ENCODE measurements around the gene SCD5.

SCD5 gene

DNA sequence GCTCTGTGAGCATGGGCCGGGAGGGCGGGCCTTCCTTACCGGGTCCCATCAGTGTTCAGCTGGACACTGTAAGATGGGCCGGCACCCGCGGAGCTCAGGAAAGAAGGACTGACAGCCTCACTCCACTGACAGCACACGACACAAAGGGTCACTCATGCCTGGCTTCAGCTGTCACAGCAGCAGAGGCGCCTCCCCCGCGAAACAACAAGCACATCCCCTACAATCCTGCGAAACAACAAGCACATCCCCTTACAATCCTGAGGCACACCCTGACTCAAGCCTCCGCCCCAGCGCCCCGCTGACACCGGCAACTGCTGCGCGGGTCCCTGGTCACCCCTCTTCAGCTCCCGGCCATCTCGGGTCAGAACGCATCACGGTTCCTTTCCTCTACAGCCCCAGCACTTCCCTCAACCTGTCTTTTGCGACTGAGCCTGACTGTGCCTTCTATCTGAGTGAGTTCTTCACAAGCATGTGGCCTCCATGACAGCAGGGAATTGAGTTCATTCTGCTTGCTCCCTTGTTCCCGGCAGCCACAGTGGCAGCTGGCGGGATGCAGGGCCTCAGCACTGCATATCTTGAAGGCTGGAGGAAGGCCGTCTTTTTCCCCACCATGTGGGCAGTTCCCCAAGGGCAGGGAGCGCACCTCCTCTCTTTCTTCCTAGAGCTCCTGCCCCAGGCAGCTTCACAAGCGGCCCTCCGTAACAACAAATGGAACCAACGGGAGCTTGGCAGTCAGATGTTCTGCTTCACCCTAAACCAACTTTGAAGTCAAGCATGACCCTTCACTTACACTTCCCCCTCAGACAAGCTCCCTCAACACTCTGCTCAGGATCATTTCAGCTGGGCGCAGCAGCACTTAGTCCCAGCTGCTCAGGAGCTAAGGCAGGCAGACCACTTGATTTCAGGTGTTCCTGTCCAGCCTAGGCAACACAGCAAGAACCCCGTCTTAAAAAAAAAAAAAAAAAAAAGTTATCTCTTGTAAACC lies 39.6 kb downstream of the SCD5 start:
- DNase-seq, result no peak

DNA sequence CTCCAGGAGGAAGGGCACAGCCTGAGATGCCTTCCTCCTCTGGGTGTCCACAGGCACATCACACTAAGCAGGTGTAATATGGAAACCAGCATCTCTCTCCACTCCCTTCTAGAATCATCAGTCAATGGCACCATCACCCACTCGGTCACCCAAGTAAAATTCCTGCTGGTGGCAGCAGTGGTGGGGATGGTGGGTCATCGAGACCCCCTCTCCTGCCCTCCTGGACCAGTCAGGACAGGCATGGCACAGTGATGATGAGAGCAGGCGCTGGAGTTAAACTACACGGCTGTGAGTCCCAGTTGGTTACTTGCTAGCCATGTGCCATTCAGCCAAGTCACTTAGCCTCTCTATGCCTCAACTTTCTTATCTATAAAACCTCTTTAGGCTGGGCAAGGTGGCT lies 42.5 kb downstream of the SCD5 start:
- DNase-seq, result no peak

DNA sequence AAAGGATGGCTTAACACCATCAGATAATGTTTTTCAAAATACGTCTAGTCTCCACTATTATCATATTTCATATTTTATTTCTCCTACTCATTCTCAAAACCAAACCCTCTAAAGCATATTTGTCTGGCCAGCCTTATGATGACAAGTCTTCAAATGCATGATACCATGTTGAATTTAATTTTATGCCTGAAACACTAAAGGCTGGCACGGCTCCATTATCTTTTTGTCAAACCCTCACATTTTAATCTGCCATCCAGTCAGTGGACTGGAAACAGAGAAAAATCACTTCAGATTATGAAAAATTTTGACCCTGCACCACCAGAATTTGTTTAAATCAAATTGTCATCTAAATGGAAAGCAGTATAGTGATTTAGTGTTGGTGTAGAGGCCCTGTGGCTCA lies 42.9 kb downstream of the SCD5 start:
- DNase-seq, result no peak

DNA sequence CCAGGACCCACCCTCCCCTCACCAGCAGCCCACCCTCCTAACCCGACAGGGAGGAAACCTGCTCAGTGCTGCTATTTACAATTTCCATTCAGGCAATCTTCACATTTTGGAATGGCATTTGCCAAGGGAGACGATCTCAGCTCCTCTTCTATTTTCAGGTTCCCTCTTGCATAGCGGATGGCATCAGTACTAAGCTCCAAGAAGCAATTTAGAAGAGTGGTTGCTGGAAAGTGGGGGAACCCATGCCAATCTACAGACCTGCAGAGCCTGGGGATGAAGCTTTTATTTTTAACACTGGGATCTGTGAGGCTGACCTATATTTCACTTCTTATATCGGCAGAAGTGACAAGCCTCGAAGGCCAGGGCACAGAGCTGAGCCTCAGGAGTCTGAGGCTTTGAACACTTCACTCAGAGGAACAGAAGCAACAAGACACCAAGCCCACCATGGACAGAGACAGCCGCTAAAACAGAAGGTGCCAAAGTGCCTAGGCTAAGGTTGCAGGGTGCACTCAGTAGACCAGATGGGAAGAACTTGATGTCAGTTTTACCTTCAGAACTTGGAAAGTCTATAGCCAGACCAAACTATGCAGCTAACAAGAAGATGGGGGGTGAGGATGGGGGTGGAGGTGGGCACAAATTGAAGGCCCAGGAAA lies 44.0 kb downstream of the SCD5 start:
- no peak for DNase-seq

DNA sequence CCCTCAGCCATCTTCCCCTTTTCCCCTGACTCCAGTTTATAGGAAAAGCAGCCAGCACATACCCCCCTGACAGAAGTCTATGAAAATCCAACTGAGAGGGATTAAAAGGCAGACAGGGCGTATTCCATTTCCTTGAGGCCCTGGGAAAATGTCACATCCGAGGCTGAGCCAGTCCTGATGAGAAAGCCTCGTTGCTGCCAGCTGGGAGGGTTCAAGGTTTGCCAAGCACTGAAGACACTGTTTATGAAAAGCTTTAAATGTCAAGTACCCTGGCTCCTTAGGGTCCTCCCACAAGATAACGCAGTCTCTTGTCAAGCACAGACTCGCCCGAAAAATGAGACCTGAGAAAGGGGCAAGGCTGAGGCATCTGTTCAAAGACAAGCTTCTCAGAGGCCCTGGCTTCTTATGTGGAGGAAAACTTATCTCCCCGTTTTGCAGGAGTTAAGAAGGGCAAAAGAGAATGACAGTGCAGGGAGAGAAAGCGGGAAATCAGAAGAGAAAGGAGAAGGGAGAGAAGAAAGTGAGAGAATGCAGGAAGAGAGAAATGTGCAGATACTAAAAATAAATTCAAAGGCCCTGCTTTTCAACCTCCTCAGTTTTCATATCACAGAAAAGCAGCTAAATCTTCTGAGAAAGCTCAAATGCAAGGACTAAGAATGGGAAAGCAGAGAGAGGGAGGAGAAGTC lies 44.7 kb downstream of the SCD5 start:
- DNase-seq, result no peak

DNA sequence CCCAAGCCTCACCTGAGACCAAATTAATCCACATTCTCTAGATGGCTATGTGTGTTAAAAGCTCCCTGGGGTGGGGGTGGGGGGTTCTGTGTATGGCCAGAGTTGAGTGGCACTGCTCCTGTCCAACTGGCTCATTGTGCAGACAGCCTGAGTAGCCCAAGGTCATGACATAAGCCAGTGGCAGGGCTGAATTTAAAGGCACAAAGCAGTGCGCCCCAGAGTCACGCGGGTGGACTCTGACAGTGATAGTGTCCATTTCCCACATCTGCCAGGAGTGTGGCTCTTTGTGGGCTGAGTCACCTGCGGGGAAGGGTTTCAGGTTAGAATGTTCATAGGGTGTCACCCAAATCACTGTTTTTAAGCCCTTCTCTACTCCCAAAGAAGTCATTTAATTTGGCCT lies 45.4 kb downstream of the SCD5 start:
- DNase-seq, result no peak

DNA sequence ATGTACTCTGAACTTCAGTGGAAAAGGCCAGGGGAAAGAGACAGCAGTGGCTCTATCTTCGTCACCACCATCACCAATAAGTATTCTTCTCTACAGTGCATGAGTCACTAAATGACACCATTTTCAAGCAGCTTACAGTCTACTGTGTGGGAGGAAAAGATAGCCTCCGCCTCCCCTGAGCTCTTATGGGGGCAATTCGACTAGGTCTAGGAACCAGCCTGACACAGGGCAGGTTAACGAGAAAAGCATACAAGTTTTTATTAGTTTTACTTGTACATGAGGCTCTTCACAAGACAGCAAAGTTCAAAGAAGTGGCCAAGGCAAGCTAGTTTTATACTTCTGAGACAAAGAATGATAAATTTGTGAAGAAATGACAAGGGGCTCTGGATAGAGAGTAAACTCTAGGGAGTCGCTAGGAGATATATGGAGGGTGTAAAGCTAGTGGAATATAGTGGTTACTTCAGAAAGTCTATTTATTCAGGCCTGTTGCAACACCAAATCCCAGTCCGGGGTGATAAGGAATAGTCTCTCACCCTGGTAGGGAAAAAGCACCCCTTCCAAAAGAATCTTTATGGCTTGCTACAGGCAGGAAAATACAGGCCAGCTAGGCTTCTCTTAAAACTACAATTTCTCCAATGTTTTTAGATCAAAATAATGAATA lies 49.7 kb downstream of the SCD5 start:
- DNase-seq, result no peak

DNA sequence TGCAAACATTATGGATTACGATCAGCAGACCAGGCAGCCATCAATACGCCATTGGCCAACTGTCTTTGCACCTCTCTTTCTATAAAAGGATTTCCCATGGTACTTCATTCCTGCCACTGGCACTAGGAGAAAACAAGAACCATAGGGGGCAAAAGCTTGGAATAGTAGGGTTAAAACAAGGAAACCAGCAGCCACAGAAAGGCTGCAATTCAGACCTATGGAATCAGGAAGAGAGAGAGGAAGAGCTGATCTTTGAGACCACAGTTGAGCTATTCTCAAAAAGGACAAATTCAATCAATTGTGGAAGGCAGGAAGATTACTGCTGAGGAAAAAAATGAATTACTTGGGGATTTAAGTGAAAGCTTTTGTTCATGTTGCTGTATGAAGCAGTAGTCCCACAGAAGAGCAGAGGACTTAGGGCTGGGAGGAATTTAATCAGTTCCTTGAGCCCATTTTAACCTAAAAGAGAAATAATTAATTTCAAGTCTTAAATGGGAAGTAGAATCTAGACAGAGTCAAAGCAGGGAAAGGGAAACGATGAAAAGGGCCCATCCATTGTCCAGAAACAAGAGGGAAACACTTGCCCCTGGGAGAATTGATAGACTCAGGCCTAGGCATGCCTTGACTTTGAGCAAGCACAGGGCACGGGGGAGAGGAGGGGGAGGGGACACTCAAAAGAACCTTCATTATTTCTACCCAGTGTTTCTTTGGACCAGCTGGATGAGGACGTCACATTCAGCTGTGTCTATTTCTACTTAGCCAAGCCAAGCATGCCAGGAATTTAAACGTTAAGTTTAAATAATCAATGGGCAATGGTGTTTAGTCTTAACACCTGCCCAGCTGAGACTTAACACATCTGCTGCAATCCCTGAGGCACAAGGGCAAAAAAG lies 50.7 kb downstream of the SCD5 start:
- no peak for DNase-seq

DNA sequence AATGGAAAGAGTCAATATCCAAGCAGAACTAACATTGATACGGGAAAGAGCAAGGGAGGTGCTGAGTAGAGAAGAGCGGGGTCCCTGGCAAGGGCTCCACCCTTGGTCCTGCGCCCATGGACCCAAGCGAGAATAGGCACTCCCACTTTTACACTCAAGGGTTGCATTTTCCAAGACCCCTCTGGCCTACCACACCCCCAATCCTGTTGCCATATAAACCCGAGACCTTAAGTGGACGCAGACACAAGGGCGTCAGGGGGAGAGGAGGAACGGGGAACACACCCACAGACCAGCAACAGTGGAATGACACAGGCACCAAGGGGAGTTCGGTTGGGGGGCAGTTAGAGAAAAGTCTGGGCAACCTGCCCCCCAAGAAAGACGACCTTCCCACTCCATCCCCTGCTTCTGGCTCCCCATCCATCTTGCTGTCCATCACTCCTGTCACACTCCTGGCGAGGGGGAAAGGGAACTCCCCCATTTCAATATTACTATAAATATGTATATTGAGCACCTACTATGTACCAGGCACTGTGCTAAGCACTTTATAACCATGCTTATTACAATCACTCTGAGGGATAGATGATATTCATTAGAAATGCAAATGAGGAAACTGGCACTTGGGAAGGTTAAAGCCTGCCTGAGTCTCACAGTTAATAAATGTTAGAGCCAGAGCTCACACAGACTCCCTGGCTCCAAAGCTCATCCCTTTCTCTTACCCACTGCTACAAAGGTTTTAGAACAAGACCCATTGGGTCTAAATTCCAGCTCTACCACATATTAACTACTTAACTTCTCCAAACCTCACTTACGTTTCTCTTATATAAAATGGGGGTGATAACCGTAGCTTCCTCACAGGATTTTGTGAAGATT lies 51.7 kb downstream of the SCD5 start:
- no peak for DNase-seq

DNA sequence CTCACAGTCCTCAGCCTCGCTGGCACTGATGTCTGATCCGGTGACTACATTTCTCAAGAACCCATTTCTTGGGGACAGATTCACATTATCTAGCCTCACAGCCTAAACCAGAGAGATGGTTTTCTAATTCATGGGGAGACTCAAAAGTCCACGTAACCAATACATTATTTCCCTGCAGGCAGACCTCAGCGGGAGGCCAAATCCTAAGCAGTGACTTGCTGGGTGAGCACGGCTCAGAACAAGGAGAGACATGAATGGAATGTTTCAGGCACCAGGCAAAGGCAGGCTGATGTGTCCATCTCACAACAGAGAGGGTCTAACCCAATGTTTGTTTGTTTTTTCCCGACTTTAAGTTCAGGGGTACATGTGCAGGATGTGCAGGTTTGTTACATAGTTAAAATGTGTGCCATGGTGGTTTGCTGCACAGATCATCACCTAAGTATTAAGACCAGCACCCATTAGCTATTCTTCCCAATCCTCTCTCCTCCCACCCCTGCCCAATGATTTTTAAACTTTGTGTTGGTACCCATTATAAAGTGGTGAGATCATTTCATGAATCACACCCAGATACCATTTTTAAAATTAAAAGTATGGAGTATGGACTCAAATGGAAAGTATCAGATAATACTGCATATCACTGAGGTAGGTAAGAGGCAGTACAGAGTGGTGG lies 53.3 kb downstream of the SCD5 start:
- DNase-seq, result no peak

DNA sequence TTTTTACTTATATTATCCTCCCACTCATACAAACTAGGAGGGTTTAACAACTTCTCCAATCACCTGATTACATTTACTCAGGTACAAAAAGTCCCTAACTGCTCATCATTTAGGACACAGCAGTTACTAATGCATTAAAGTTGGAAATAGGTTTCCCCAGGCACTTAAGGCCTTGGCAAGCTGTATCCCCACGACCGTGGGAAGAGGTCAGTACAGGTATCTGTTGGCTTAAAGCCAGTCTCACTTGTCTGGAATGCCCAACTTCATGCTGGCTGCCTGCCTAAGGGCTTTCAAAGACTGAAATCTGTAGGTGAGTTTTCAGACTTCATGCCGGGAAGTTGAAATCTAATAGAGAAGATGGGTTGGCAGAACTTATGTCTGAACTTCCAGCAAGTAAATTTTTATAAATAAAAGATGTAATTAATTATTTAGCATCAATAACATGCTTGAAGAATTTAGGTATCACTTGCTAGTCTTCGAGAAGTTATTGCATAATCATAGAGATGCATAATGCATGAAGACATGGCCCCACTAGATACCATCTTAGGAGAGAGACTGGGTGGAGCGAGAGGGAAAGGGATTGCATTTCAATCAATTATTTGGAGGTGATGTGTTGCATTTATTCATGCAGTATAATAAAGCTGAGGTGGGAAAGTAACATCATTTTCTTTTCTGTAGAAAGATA lies 54.2 kb downstream of the SCD5 start:
- DNase-seq, result no peak

DNA sequence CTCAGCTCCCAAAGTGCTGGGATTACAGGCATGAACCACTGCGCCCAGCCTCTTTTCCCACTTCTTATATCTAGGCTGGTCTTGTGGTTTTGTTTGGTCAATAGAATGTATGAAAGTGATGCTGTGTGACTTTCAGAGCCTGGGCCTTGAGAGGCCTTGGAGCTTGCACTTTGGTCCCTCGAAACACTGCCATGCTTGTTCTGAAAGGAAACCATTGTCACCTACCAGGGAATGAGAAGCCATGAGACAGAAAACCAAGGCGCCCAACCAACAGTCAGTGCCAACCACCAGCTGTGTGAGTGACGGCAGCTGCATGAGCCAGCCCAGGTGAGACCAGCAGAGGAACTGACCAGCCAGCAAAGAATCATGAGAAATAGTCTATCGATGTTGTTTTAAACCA lies 57.4 kb downstream of the SCD5 start:
- DNase-seq, result no peak

DNA sequence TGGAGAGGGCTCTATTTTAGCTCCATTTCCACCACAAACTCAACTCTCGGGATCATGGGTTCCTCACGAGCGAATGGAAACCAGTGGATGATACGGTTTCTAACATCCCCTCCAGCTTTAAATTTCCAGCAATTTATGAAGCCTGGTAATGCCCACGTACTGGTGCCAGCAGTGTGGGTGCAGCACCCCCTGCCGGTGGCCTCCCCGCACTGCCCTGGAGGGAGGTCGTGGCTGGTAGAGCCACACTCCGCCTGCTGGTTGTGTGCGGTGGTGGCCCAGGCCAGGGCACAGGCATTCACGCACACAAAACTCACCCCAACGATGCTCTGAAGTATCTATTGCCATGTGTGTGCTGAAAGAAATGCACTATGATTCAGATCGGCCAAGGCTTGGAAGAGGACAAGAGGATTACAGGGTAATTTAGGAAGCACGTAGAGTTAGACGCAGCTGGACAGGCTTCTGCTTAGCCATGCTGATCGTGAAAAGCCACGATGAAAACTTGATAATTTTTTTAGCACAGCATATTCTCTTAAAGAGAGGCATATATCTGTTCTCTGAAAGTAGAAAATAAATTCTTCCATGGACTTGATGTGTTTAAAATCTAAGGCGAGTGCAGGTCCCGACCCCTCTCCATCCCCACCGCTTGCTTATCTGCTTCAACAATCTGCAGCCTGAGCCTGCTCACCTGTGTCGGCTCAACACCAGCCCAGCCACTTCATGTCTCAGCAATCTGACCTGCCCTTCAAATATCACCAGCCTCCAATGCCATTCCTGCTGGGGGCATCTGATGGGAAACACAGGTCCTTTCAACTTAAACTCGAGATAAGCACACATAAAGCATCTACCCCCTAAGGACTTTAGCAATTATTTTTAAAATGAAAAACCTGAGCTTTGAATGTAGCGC lies 59.1 kb downstream of the SCD5 start:
- DNase-seq, result no peak

DNA sequence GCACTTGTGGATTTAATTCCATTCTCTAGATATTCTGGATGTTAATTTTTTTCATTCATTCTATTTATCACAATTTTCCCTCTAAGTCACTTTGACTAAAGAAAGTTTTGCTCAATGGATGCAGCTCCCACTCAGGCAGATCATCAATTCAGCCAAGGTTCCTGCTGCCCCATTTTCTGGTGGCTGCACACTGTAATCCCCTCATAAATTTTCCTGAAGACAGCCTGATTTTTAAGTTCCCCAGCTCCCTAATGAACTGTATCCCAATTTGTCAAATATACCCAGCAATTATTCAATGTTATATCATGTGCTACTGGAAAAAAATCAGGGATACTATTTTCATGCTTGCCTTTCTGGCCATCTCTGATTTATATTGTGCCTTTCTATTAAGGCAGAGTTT lies 61.2 kb downstream of the SCD5 start:
- DNase-seq, result no peak

DNA sequence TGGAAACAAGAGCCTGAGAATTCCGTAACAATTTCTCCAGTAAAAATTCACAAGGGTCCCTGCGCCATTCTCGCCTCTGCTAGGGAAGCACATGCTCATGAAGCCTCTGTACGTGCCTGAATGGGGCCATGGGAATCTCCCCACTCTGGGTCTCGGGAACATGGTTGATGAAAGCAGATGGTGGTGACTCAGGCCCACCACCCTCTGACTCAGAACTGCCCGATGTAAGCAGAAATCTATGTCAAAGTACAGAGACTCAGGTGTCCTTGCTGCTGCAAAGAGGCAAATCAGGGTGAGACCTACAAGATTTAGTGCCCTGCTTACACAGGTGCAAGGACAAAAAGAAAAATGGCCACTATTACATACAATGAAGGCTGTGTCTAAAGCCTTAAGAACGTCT lies 65.0 kb downstream of the SCD5 start:
- no peak for DNase-seq

DNA sequence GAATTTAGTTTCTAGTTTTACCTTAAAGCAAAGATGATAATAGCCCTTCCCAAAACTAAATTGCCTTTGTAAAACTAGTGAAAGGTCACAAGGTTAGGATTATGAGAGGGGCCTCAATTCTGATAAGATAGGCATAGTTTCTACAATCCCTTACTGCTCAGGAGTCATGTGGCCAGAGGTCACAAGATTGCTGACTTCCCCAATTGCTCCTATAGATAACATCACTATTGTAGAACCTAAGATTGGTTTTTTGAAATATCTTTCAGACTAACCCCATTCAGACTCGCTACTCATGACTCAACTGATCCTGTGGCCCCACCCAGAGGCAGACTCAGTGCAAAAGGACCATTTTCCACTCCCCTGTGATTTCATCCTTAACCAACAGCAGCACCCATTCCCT lies 70.3 kb downstream of the SCD5 start:
- DNase-seq, result no peak

DNA sequence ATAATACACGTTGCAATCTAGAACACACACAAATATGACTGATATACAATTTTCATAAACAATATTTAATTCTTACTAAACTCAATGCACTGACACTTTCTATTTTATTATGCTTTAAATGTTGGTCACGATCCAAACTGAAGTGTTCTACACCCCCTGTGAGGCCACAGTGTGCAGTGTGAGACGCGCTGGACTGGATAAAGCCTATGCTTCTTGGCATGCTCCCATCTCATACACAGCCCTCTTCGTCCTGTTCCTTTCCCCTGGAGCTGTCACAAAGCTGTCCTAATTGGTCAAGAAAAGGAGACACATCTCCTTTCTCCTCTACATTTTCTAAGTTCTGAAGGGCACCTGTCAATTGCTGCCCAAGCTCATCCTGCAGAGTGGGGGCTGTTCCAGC lies 72.0 kb downstream of the SCD5 start:
- no peak for DNase-seq

DNA sequence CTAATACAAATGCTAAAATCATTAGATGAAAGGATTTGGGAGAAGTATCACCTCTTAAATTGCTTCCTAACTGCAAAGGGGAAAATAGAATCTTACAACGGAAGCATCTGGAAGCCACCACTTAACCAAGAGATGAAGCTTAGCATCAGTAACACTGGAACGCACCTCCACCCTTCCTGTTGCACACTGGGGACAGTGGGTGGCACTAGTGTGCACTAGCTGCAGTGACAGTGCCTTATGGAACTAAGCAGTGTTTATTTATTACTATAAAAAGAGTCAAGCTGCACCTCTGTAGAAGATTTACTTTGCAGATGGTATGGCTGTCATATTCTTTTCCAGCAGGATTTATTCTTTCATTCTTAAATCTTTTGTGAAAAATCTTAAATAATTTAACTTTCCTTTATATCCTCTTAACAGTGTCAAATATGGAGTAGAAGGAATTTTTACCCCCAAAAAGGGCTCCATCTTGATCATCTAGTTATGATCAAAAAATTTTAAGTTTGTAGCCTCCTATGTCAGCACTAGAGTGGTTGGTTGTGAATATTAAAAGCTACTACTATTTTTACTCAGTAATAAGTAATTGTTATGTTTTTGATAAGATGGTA lies 76.7 kb downstream of the SCD5 start:
- DNase-seq, result no peak

Measured in GF-D8 (cell line).